Subcutaneous abdominal adipose tissue (tissue), 5 donors: ENCODE data around the gene TTYH3.

ENCODE experiments used
- H3K27ac ChIP-seq: one replicate; pipeline ENCODE4 v1.7.0; 2013; ENCODE audit warnings: low read depth, mild to moderate bottlenecking, inconsistent platforms, low read length, moderate library complexity
- H3K27me3 ChIP-seq, 5 donors: one replicate each; pipeline ENCODE4 v1.7.0; 2013; ENCODE audit warnings: low read length in 5 of 5, inconsistent platforms in 1 of 5; ENCODE audit not compliant: control insufficient read depth in 5 of 5, insufficient read depth in 4 of 5
- H3K36me3 ChIP-seq, 5 donors: one replicate each; pipeline ENCODE4 v1.7.0; 2013; ENCODE audit warnings: low read length in 5 of 5; ENCODE audit not compliant: control insufficient read depth in 5 of 5, insufficient read depth in 5 of 5
- H3K4me1 ChIP-seq, 5 donors: one replicate each; pipeline ENCODE4 v1.7.0; 2013; ENCODE audit warnings: low read length in 5 of 5, mild to moderate bottlenecking in 3 of 5, moderate library complexity in 1 of 5; ENCODE audit not compliant: control insufficient read depth in 5 of 5, insufficient read depth in 5 of 5
- H3K4me3 ChIP-seq, 5 donors: one replicate each; pipeline ENCODE4 v1.7.0; 2013; ENCODE audit warnings: low read length in 5 of 5, low read depth in 1 of 5
- H3K9ac ChIP-seq, 5 donors: one replicate each; pipeline ENCODE4 v1.7.0; 2013; ENCODE audit warnings: low read length in 5 of 5, mild to moderate bottlenecking in 4 of 5, moderate library complexity in 3 of 5
- H3K9me3 ChIP-seq, 5 donors: one replicate each; pipeline ENCODE4 v1.7.0; 2013; ENCODE audit warnings: low read length in 5 of 5; ENCODE audit not compliant: control insufficient read depth in 5 of 5
- donor health status: healthy.
- donor health status: healthy.
- donor health status: healthy.
- donor health status: healthy.
- donor health status: healthy.

Gene TTYH3

DNA sequence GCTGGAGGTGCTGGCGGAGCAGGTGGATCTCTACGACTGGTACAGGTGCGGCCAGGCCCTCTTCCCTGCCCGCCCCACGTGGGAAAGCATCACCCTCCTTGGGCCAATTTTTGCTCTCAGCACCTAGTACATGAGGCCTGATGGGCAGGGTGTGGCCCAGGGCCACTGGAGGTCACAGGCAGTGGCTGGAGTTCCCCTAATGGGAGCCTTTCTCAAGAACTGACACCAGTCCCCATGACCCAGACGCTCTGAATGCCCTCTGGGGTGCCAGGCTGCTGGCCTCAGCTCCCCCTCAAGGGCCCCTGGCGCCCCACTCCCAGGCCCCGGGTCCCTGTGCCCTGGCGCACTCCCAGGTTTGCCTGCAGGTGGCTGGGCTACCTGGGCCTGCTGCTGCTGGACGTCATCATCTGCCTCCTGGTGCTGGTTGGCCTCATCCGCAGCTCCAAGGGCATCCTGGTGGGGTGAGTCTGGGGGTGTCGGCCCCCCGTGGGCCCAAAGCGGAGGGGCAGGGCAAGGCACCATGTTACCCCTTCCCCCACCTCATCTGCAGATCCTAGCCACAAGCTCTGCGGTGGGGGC, 15.9 kb downstream of the TTYH3 start:
- Histone ChIP-seq H3K9ac (no peak overlapping the region), H3K4me3 (no peak overlapping the region), H3K4me1 (peaks cover 0 to 26% (median 23%) of the 10 kb centered on the region in 5 donors), H3K36me3 (peaks cover 0 to 46% (median 32%) of the 10 kb centered on the region in 5 donors), H3K27ac (no peak overlapping the region), H3K27me3 (no peaks in the 10 kb centered on the region), H3K9me3 (no peaks in the 10 kb centered on the region)

DNA sequence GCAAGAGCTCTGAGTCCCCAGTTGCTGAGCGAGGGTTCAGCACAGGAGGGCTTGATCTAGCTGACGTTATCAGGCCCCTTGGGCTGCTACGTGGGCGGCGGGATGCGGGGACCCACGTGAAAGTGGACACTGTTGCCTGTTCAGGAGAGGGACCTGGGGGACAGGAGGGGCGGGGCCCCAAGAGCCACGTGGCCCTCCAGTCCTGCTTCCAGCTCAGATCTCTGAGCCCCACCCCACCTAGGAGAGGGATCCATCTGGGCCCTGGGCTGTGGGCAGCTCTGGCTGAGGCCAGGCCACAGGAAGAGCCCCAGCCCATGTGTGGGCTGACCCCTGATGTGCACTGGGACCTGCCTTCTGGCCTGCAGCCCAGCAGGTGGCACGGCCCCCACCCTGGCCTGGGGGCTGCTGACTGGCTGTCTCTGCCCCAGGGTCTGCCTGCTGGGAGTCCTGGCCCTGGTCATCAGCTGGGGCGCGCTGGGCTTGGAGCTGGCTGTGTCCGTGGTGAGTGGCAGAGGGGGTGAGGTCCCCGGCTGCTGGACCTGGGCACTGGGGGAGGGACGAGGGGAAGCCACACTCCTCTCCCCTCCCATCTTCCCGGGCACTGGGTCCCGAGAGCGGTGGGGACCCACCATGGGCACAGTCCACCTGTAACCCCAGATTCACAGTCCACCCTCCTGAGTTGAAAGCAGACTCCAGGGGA, 17.5 kb downstream of the TTYH3 start:
- H3K9ac ChIP-seq = no peak overlapping the region
- H3K9me3 ChIP-seq = no peaks in the 10 kb centered on the region
- H3K36me3 ChIP-seq = peaks cover 0 to 53% (median 32%) of the 10 kb centered on the region in 5 donors
- H3K27me3 ChIP-seq = no peaks in the 10 kb centered on the region
- no peak overlapping the region for H3K4me3 ChIP-seq
- peaks cover 0 to 15% (median 13%) of the 10 kb centered on the region in 5 donors for H3K4me1 ChIP-seq
- H3K27ac ChIP-seq = no peak overlapping the region

DNA sequence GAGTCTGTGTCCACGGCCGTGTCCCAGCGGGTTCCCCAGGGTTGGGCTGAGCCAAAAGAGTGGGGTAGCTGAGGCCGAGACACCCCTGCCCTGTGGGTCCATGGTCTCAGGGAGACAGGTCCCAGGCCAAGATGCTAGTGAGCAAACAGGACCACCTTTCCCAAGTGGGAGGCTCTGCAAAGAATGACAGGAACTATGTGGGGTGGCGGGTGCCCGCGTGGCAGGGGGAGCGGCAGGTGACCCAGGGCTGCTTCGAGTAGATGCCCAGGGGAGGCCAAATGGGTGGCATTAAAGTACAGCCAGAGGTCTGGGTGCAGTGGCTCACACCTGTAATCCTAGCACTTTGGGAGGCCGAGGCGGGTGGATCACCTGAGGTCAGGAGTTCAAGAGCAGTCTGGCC, 18.2 kb downstream of the TTYH3 start:
- Histone ChIP-seq H3K27me3 (no peaks in the 10 kb centered on the region), H3K9me3 (no peaks in the 10 kb centered on the region), H3K4me3 (no peak overlapping the region), H3K4me1 (peaks cover 0 to 8% (median 6%) of the 10 kb centered on the region in 5 donors), H3K9ac (no peak overlapping the region), H3K36me3 (peaks cover 0 to 56% (median 32%) of the 10 kb centered on the region in 5 donors), H3K27ac (no peak overlapping the region)

DNA sequence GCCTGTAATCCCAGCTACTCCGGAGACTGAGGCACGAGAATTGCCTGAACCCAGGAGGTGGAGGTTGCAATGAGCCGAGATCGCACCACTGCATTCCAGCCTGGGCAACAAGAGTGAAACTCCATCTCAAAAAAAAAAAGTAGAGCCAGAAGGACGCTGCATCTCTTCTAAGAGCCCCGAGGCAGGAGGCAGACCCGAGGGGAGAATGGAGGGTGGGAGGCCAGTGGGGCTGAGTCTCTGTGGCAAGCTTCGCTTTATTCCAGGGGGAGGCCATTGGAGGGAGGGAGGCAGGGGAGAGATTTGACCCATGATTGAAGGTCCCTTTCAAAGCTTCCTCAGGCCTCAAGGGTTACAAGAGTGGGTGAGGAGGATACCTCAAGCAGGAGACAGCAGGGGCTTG, 18.7 kb downstream of the TTYH3 start:
- Histone ChIP-seq H3K4me1 (peaks cover 0 to 3% (median 1%) of the 10 kb centered on the region in 5 donors), H3K27me3 (no peaks in the 10 kb centered on the region), H3K9ac (no peak overlapping the region), H3K27ac (no peak overlapping the region), H3K9me3 (no peaks in the 10 kb centered on the region), H3K4me3 (no peak overlapping the region), H3K36me3 (peaks cover 0 to 58% (median 32%) of the 10 kb centered on the region in 5 donors)

DNA sequence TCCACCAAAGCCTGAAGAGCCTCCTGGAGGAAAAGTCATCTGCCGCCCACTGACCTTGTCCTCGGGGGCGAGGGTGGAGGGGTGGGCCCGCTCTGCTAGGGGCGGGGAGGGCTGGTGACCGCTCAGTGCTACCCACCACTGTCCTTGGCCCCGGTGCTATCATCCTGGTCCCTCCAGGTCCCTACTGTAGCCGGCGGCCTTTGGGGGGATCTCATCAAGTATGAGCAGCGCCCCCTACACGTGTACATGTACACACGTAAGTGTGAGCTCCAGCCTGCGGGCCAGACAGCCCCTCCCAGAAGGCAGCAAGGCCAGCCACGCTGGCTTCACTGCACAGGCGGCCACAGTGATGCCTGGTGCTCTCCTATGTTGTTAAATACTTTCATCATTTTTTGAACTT, 19.6 kb downstream of the TTYH3 start:
- peaks cover 0 to 67% (median 35%) of the 10 kb centered on the region in 5 donors for H3K36me3 ChIP-seq
- no peak overlapping the region for H3K4me3 ChIP-seq
- no peak overlapping the region for H3K27ac ChIP-seq
- no peak overlapping the region for H3K9ac ChIP-seq
- no peaks in the 10 kb centered on the region for H3K4me1 ChIP-seq
- no peaks in the 10 kb centered on the region for H3K9me3 ChIP-seq
- H3K27me3 ChIP-seq = no peaks in the 10 kb centered on the region

DNA sequence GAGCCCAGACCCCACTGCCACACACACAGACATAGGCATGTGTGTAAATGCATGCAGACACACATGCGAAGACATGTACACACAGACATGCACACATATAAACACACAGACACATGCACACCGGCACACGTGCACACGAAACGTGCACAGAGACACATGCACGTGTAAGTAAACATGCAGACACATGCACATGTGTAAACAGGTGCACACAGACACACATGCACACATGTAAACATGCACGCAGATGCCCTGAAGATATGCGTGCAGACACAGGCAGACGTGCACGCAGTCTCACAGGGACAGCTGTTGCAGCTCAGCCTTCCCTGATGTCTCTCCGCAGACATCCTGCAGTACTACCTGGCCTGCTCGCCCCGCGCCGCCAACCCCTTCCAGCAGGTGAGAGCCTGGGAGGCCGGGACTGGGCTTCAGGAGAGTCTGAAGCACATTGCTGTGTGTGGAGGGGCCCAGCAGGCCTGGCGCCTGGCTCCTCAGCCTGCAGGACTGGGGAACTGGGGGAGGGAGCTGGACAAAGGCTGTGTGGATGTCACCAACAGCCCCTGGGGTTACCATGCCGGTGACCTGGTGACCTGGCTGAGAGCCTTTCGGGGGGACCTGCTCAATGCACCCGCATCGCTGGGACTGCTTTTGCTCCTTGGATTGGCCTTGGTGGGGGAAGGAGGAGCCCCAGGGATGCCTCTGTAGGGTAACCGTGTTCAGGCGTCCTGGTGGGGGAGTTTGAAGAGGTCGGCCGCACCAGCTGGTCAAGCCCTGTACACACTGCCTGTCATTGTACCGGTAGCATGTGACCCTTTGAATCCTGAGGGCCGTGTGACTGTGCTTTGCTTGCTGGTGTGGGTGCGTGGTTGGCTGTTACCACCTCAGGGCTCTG, 20.3 kb downstream of the TTYH3 start:
- Histone ChIP-seq H3K27ac (no peak overlapping the region), H3K36me3 (peaks cover 0 to 73% (median 41%) of the 10 kb centered on the region in 5 donors), H3K4me3 (no peak overlapping the region), H3K4me1 (no peaks in the 10 kb centered on the region), H3K9me3 (no peaks in the 10 kb centered on the region), H3K27me3 (no peaks in the 10 kb centered on the region), H3K9ac (no peak overlapping the region)

DNA sequence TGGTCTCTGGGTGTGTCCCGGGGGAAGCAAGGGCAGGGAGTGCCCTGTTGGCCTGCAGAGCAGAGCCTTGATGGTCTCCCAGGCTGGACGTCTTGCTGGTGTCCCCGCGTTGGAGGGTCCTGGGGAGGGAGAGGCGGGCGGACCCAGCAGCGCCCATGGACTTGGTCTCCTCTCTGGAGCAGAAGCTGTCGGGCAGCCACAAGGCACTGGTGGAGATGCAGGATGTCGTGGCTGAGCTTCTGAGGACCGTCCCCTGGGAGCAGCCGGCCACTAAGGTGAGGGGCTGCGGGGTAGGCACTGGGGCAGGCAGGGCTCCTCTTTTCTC, 20.9 kb downstream of the TTYH3 start:
- peaks cover 0 to 73% (median 37%) of the 10 kb centered on the region in 5 donors for H3K36me3 ChIP-seq
- no peak overlapping the region for H3K27ac ChIP-seq
- no peaks in the 10 kb centered on the region for H3K4me1 ChIP-seq
- H3K9me3 ChIP-seq = no peaks in the 10 kb centered on the region
- H3K9ac ChIP-seq = no peak overlapping the region
- H3K27me3 ChIP-seq = no peaks in the 10 kb centered on the region
- no peak overlapping the region for H3K4me3 ChIP-seq

DNA sequence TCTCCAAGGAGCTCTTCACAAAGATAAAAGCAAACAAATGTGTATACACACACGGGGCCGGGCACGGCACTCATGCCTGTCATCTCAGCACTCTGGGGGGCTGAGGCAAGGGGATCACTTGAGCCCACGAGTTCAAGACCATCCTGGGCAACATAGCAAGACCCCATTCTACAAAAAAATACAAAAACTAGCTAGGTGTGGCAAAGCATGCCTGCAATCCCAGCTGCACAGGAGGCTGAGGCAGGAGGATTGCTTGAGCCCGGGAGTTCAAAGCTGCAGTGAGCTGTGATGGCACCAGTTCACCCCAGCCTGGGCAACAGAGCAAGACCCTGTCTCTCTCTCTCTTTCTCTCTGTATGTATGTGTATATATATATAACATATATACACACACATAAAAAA, 22.3 kb downstream of the TTYH3 start:
- Histone ChIP-seq H3K4me1 (no peaks in the 10 kb centered on the region), H3K27me3 (no peaks in the 10 kb centered on the region), H3K4me3 (no peak overlapping the region), H3K27ac (no peak overlapping the region), H3K9me3 (no peaks in the 10 kb centered on the region), H3K36me3 (peaks cover 0 to 75% (median 40%) of the 10 kb centered on the region in 5 donors), H3K9ac (no peak overlapping the region)

DNA sequence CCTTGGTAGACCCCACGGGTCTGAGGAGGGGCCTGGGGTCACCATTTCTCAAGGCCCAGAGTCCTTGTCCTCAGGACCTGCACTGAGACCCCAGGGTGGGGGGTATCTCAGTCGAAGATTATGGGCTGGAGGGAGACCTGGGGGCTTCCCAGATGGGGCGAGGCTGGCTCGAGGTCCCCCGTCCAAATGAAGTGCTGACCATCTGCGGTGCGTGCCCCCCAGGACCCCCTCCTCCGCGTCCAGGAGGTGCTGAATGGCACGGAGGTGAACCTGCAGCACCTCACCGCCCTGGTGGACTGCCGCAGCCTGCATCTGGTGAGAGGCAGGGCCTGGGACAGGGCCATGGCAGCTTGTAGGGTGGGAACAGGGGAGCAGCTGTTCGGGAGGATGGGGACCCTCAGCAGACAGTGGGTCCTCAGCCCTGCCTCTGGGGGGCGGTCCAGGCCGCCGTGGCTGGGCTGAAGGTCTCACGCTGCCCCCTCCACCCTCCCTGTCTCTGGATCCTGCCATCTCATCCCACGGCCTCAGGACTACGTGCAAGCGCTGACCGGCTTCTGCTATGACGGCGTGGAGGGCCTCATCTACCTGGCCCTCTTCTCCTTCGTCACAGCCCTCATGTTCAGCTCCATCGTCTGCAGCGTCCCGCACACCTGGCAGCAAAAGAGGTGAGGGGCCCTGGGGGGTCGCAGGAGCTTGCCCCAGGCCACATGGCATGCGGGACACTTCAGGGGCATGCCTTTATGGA, 24.3 kb downstream of the TTYH3 start:
- no peaks in the 10 kb centered on the region for H3K4me1 ChIP-seq
- H3K27me3 ChIP-seq = no peaks in the 10 kb centered on the region
- no peak overlapping the region for H3K4me3 ChIP-seq
- H3K36me3 ChIP-seq = peaks cover 0 to 76% (median 31%) of the 10 kb centered on the region in 5 donors
- H3K9ac ChIP-seq = no peak overlapping the region
- no peak overlapping the region for H3K27ac ChIP-seq
- no peaks in the 10 kb centered on the region for H3K9me3 ChIP-seq
